ENCODE data around the gene AGER.

AGER gene

DNA sequence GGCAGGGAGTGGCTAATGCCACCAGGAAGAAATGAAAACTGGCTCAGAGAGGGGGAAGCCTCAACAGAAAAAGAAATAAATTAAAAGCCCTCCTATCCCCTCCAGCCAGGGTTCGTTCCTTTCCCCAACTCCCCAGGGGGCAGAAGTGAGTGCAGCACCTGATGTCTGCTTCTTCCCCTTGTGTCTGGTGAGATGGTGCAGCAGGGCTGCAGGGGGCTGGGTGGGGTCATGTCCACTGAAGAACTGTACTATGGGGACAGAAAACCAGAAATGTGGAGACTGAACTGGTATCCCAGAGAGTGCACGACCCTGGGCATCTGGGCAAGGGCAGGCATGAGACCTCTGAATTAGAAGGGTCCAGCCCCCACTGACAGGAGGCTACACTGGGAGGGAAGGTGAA lies 15.7 kb downstream of the AGER start:
- no peak for DNase-seq

DNA sequence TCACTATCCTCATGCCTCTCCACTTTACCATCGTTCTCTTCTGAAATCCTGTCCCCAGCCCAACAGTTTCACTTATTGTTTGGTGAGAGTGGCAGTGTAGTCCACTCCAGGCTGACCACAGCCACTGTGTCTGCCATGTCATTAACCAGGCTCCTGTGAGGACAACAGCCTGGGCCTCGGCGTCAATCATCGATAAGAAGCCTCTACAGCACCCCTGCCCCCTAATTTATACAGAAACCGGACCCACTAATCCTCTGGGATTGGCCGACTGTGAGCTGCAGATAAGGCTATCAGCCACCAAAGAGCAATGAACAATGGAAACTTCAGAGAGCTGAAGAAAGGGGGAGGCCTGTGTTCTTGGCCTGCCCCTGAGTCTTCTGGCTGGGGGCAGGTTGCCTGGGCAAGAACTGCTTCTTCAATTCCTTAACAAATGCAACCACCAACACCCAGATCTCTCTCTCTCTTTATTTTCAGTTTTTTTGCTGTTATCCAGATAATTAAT lies 16.2 kb downstream of the AGER start:
- DNase-seq: no peak

DNA sequence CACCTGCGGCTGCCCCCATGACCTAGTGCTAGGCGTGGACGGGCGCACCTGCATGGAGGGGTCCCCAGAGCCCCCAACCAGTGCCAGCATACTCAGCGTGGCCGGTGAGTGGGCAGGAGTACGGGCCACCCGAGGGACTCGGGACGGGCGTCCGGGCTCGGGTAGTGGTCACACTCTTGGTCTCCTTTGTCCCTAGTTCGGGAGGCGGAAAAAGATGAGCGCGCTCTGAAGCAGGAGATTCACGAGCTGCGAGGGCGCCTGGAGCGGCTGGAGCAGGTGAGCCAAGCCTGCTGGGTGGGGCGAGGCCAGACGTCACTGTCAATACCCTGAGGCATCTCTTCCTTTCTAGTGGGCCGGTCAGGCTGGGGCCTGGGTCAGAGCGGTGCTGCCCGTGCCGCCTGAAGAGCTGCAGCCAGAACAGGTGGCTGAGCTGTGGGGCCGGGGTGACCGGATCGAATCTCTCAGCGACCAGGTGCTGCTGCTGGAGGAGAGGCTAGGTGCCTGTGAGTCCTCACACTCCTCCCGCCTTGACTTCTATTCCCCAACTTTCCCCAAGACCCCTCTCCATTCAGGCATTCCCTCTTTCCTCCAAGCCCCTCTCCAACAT lies 16.8 kb downstream of the AGER start:
- no peak for DNase-seq

DNA sequence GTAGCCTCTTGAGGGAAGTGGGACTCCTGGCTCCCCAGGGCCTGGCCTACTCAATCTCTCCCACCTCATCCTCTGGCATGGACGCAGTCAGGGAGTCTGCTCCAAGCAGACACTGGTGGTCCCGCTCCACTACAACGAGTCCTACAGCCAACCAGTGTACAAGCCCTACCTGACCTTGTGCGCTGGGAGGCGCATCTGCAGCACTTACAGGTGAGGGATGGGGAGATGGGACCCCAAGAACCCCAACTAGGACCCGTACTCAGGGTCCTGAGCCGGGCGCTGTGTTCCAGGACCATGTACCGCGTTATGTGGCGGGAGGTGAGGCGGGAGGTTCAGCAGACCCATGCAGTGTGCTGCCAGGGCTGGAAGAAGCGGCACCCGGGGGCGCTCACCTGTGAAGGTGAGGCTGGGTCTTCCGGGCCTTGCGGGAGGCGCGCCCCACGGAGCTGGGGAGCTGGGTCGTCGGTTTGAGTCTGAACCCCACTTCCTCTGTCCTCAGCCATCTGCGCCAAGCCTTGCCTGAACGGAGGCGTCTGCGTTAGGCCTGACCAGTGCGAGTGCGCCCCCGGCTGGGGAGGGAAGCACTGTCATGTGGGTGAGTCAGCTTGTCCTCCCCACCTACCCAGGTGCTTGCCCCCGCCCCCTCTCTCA lies 17.5 kb downstream of the AGER start:
- DNase-seq: no peak

DNA sequence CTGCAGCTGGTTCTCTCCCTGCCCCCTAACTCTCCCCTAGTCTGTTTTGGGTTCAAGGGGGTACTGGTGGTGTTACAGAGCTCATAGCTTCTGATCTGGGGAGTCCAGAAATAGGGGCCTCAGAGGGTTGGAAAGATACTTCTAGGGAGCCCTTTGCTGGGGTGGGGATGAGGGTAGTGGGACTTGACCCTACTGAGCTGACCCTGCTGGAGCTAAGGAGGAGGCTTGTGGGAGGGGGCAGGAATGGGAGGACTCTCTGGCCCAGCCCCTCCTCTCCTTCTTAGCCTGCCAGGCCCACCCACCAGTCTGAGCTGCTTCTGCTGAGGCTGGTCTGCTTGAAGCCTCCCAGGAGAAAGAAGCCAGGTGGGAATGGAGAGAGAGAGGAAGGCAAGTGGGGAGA lies 19.8 kb downstream of the AGER start, which contains the start of gene EGFL8:
EGFL8 (plus strand) TSS at position 301 of the 400 bp plus-strand sequence. CDS start 1,571 bp downstream, outside the sequence.
- DNase-seq: no peak

DNA sequence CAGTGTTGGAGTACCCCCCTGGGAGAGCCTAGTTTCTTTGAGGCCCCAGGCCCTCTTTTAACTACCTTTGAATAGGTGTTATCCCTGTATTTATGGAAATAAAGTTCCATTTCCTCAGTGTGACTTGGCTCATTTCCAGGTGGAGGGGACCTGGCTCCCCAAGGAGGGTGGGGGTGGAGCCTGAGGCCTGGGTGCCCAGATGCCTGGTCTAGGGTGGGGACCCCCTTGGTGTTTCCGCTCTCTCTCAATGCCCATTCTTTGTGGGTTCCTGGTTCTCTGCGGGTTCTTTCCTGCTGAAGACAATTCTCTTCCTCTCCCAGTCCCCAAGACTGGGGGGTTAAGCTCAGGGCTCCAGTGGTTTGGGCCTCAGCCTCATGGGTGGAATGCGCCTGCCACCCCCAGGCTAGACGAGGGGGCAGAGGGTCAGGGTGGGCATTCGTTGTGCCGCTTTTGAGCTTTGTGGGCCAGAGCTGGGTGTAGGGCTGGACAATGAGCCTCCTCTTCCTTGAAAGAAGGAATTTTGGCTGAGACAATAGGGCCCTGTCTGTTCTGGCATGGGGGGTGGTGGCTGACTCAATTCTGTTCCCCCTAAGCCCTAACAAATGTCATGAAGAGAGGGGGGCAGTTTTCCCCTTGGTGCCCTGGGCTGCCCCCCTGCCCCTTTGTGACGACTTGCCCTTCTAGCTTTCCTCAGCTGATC lies 20.3 kb downstream of the AGER start:
- DNase-seq: no peak

DNA sequence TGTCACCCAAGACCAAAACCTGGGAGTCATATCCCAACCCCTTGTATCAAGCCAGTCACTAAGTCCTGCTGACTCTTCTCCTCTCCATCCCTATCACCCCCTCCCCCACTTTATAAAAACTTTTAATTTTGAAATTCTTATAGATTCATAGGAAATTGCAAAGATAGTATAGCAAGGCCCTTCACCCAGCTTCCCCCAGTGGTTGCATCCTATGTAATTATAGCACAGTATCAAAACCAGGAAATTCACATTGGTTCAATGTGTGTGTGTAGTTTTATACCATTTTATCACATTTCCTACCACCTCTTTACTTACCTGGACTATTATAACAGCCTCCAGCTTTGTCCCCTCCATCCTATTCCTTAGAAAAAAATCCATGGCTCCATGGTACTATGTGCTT lies 26.0 kb downstream of the AGER start:
- no peak for DNase-seq

DNA sequence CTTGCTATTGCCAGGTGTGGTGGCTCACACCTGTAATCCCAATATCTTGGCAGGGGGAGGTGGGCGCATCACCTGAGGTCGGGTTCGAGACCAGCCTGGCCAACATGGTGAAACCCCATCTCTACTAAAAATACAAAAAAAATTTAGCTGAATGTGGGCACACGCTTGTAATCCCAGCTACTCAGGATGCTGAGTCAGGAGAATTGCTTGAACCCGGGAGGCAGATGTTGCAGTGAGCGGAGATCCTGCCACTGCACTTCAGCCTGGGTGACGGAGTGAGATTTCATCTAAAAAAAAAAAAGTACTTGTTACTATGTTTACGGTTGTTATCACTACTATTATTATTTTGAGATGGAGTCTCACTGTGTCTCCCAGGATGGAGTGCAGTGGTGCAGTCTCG lies 27.2 kb downstream of the AGER start:
- no peak for DNase-seq

DNA sequence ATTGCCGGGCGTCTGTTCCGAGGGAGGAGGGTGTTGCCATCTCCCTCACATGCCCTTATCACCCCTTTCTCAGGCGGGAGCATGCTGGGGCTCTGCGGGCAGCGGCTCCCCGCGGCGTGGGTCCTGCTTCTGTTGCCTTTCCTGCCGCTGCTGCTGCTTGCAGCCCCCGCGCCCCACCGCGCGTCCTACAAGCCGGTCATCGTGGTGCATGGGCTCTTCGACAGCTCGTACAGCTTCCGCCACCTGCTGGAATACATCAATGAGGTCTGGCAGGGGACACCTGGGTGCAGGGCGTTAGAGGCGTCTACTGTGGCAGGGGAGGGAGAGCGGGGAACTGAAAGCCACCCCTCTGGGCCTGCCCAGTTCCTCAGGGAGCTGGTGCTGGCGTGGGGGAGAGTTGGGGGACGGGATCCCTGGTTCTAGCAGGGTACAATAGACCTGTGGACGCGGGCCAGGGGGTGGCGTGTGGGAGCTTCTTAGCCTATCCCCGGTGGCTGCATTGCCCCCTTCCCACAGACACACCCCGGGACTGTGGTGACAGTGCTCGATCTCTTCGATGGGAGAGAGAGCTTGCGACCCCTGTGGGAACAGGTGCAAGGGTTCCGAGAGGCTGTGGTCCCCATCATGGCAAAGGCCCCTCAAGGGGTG lies 29.4 kb downstream of the AGER start:
- peak in 1 of 2 experiments; percentile 36 for DNase-seq

DNA sequence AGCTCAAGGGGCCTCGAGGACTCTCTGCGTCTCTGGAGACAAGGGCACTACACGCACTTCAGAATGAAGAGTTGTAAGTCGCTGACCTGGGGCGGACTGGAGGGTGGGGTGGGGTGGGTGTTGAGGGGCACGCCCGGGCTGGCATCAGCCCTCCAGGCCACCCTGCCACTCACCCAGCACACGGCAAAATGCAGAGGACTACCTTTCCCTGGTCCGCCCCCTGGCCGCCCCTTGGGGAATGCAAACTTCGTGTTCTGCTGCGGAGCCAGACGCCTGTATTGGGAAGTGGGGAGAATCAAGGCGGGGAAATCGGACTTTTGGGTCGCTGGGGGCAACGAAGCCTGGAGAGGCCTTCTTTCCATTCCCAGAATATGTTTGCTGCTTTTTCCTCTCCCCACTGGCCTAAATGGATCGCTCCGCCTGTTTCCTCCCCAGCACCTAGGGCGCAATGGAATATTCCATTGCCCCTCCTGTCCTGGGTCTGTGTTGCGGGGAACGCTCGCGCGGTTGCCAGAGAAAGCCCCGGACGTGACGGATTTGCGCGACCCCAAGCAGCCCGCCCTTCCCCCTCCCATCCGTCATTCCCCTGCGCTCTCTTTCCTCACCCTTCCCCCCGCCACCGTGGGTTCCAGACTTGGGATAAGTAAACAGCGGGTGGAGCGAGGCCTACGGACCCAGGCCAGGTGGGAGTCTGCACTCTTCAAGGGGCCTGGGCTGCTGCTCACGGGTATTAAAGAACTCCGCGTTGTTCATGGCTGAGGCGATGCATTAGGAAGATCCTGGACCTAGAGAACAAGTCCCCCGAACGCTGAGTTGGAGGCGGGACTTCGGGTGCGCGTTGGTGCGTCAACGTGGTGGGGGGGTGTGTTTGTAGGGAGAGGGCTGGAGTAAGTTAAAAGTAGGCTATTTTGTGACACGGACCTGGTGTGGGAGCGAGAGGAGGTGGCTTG lies 30.2 kb downstream of the AGER start, which contains the start of gene PPT2:
PPT2 (plus strand) TSS at position 578 of the 950 bp plus-strand sequence. CDS start 454 bp downstream, outside the sequence.
- peak; percentile 86 to 88 for DNase-seq

DNA sequence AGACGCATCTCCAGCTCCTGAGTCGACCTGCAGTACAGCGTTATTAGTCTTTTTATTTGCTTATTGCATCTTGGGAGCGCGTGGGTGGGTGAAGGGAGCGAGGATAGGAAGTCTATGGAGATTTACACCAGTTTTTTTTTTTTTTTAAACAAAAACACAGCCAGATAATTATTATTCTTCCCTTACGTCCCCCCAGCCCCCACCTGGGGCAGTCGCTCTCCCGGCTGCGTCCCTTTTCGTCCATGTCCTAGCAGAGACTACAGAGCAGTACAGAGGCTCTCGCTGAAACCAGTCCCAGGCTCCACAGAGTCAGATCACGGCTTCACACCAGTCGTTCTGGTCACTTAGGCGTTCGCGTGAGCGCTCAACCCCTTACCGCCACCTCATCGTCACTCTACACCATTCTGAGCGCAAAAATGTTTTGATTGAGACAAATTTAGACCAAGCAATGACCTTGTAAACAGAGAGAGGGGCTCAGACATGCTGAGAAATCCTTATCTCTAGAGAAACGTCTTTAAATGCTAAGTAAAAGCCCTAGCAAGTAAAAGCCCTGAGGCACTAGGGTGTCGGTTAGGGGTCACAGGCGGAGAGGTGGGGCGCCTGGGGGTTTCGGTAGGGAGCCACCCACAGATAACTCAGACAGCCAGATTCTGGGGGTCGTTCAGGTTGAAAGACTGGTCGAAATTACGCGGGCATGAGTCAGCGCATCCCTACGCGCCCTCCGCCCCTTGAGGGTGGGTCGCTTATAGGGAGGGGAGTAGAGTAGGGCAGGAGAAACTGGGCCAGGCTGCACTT lies 31.1 kb downstream of the AGER start:
- no peak for DNase-seq

DNA sequence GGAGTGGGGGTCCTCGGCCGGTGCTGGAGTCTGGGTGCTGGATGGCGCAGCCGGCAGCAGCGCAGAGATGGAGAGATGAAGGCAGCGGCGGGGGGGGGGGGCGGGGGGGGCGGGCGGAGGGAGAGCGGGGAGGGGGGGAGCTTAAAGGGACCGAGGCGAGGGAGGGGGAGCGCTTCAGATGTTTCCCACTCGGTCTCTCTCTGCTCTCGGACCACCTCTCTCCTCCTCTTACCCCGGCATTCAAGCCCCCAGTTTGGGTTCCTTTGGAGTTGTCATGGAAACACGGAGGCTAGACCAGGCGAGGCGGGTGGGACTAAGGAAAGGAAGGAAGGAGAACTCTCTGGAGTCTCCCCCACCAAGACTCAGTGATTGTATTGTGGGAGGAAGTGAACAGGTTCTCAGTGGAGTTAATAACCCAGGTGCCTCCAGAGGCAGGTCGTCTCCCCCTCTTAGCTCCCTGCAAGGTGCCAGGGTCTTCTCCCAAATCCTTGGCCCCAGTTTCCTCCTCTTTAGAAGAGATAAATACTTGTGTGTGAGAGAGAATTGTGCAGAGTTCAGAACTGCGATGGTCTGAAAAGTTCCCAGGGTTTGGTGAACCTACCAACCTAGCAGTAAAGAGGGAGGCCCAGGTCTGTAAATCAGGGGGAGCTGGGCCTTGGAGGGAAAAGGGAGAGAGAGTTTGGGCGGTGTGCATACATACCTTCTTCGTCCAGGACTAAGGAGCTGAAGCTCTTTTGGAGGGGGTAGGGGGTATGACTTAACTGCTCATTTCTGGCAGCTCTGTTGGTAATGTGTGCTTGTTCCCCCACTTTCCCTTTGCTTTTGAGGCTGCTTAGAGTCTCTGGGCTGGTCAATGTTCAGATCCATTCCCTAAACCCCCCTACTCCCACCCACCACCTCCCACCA lies 31.9 kb downstream of the AGER start, which contains the start of gene PRRT1:
PRRT1 (minus strand) TSS at position 77 of the 906 bp plus-strand sequence. CDS start 112 bp downstream, outside the sequence.
- DNase-seq: no peak

DNA sequence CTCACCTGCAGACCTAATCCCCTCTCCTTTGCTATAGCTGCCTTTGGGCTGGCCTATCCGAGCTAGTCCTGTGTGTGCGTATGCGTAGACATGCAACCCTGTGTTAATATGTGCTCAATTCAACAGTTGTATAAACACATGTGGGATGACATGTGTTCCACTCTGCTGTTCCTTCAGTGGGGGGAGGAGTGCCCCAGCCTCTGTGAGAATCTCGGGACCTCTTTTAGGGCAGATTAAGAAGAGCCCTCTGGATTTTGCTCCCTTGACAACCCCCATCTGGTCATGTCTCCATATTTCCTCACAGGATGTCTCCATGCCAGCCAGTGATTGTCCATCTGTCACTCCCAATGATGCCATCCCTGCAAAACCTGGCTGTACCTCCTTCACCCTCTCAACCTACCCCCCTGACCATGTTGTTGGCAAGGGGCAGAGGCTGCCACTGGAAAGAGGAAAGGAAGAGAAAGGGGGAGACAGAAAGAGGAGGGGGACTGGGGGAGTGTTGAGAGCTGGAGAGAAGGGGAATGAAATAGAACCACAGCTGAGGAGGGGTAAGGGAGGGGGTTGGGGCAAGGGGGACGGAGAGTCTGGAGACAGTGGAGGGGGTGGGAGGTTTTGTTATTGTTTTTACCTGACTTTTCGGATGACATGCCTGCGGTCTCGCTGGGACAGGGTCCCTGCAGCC lies 32.7 kb downstream of the AGER start:
- peak; percentile 53 to 61 for DNase-seq

DNA sequence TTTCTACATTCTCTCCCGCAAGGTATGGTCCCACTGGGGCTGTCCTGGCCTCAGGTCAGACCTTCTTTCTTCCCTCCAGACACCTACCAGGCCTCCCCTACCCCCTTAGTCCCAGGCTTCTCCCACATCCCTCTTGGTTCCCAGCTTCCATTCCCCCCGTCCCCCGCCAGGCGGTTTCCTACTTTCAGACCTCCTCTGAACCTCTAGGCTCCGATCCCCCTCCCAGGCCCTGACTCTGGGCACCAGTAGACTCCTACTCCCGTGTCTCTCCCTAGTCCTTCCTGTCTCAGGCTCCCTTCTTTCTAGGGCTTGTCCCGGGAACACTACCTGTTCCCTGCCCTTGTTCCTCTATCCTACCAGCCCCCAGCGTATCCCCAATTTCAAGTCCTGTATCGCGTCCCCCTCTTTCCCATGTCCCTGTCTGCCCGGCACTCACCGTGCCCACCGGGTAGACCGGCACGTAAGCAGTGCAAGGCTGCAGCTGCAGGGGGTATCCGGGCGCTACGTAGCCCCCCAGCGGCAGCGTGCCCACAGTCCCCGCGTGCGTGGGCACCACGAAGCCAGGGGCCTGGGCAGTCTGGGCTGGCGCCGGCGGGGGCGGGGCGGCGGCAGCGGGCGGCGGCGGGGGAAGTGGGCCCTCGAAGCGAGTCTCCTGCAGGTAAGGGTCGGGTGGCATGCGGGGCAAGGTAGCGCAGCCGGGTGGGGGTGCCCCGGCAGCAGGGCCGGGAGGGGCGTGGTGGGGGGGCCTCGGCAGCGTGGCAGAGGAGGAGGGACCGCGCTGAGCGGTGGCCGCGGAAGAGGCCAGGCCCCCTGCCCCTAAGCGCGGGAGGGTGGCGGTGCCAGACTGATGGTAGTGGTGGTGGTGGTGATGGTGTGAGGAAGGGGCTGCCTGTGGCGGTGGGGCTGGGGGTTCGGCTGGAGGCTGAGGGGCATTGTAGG lies 33.9 kb downstream of the AGER start:
- no peak for DNase-seq

DNA sequence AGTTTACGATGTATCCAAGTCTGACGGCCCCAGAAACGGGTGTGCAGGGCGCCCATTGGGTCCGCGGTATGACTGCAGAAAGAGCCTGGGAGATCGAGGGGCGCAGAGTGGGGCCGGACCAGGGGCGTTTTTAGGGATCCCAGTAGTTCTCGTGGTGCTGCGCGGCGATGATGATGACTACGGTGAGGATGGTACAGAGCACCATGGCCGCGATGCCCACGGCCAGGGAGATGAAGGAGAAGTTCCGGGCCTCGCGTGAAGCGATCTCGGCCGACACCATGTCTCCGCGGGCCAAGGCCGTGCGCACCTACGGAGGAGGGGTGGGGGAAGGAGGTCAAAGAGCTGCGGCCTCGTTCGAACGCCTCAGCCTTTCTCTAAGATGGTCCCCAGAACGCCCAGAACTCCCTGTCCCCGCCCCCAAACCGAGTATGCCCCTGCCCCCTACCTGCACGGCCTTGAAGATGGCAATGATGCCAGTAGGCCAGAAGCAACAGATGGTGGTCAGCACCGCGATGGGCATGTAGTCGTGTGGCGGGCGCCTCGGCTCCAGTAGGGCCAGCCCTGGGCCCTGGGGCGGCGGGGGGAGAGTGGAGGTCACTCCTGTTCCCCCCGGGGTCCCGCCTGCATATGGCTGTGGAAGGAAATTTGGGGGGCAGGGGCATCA lies 34.8 kb downstream of the AGER start:
- DNase-seq: no peak

DNA sequence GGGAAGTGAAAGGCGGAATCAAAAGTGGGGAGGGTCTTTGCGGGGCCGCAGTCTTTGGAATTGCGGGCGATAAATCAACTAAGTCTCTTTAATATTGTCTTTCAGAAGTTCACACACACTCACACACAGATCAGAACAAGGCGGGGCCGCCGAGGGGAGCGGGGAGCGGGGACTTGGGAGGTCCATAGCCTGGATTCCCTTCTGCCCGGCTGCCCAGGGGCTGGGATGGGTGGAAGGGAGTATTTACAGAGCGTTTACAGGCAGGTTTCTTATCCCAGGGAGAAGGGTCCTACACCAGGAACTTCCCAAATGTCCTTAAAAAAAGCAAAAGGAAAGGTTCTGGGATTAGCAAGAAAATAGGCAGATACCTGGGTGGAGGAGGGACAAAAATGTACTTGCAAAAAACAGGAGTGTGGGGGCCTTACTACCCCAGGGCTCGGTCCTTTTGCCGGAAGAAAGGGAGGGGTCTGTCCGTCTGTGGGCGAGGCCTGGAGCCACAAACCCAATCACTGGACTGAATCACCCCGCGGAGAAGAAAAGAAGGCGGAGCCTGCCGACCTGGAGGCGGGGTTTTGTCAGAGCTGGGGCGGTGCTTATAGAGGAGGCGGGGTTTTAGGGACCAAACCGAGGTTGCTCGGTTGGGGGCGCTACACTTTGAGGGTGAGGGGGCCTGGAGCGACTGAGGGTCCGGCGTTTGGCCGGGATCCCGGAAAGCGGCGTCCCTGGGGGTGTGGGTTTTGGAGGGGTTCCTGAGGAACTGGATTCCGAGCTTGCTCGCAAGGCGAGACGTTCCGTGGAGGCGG lies 35.6 kb downstream of the AGER start:
- DNase-seq: no peak
